ENCODE results near the gene FURIN. TPM values are rescaled to one million over a fixed set of nuclear protein-coding genes. Genes with fewer than 3 reads are reported as not detected.
"Not testable (repeated sequence)": the region's sequence is repeated elsewhere in the genome, so short reads cannot be mapped to it uniquely, and the experiment has no call there.

The FURIN gene
- total RNA-seq, 2 experiments from 2014 or later, result 443 to 448 TPM

DNA sequence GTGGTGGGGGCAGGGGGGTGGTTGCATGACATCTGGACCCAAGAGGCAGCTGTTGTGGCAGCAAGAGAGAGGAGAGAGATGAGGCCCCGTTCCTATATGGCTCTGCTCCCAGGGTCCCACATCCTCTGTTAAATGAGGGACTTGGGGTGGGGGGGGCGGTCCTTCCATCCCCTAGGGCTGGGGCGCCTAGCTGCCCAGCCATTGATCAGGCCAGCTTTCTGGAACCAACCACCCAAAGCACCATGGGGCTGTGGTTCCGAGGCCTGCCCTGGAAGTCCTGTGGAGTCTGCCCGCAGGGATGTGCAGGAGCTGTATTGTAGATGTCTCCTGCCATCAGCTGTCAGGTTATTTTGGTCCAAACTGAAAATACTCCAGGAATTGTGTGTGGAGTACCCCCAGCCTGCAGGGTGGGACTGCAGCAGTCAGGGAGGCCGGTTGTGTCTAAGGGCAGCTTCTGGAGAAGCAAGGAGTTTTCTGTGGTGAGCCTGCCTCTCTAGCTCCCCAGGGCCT, 5.2 kb downstream of the FURIN start:
- Mint-ChIP-seq H3K36me3 (ENCODE audit: low read depth) (peaks cover 78% of the 10 kb centered on the region), H3K27ac (peak overlapping the region; percentile 99), H3K9me3 (no peaks in the 10 kb centered on the region), H3K4me1 (ENCODE audit: low read depth) (peaks cover 44% of the 10 kb centered on the region), H3K27me3 (ENCODE audit: low read depth) (no peaks in the 10 kb centered on the region), H3K4me3 (peak overlapping the region; percentile 94)
- intact Hi-C loops (cut with micrococcal nuclease), result loop anchor here (1.0 to 2.0 kb wide), 6 partner anchors 10 to 187 kb away; partner anchors contain the start of genes BLM and MAN2A2
- no peak for DNase-seq
- CTCF ChIA-PET, result interaction anchor here (0.6 to 2.1 kb wide), 5 partner anchors 12 to 55 kb away, joined by 3 to 13 read pairs (median 3); no protein-coding TSS in a partner anchor

DNA sequence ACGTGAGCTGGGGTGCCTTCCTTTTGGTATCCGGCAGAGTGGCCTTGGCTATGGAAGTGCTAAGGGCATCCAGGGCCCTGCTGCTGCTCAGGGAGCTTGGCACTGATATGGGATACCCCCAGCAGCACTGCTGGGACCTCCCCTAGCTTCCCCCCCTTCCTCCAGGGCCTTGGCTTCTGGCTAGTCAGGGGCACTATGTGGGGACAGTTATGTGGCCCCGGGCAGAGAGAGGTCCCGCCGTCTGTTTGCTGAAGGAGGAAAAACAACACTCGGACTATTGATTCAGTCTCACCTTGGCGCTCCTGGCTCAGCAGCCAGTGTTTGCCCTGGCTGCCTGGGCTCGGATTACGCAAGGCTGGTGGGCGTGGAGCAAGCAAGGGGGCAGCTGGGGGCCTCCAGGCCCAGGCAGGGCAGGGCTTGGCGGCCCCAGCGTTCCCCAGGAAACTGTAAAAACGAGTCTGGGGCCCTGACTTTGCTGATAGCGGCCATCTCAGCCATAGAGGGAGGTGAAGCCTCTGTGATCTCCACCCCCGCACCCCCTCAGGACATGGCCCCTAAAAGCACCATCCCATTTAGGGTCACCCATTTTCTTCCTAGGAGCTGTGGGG, 5.7 kb downstream of the FURIN start:
- peak; percentile 31 for DNase-seq
- peaks cover 78% of the 10 kb centered on the region for H3K36me3 Mint-ChIP-seq (ENCODE audit: low read depth)
- no peaks in the 10 kb centered on the region for H3K27me3 Mint-ChIP-seq (ENCODE audit: low read depth)
- peak overlapping the region; percentile 99 for H3K27ac Mint-ChIP-seq
- no peaks in the 10 kb centered on the region for H3K9me3 Mint-ChIP-seq
- intact Hi-C loops (cut with micrococcal nuclease), result loop anchor here (1.0 to 2.0 kb wide), 6 partner anchors 9 to 188 kb away; partner anchors contain the start of genes BLM and MAN2A2
- H3K4me1 Mint-ChIP-seq (ENCODE audit: low read depth), result peaks cover 39% of the 10 kb centered on the region
- CTCF ChIA-PET, result interaction anchor here (0.8 to 2.1 kb wide), 4 partner anchors 12 to 56 kb away, joined by 3 to 13 read pairs (median 4); no protein-coding TSS in a partner anchor
- peak overlapping the region; percentile 94 for H3K4me3 Mint-ChIP-seq

DNA sequence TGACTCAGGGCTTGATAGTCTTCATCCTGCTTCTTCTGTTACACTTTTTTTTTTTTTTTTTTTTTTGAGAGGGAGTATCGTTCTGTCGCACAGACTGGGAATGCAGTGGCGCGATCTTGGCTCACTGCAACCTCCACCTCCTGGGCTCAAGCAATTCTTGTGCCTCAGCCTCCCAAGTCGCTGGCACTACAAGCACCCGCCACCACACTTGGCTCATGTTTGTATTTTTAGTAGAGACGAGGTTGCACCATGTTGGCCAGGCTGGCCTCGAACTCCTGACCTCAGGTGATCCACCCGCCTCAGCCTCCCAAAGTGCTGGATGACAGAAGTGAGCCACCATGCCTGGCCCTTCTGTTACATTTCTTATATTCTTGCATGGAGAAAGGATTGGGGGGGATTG, 6.6 kb downstream of the FURIN start:
- Mint-ChIP-seq H3K4me1 (ENCODE audit: low read depth) (peaks cover 31% of the 10 kb centered on the region), H3K36me3 (ENCODE audit: low read depth) (peaks cover 83% of the 10 kb centered on the region), H3K4me3 (peak overlapping the region; percentile 48), H3K27ac (peak overlapping the region; percentile 80)
- DNase-seq; H3K27me3 Mint-ChIP-seq (ENCODE audit: low read depth); CTCF ChIA-PET; intact Hi-C loops (cut with micrococcal nuclease); H3K9me3 Mint-ChIP-seq: not testable (repeated sequence)

DNA sequence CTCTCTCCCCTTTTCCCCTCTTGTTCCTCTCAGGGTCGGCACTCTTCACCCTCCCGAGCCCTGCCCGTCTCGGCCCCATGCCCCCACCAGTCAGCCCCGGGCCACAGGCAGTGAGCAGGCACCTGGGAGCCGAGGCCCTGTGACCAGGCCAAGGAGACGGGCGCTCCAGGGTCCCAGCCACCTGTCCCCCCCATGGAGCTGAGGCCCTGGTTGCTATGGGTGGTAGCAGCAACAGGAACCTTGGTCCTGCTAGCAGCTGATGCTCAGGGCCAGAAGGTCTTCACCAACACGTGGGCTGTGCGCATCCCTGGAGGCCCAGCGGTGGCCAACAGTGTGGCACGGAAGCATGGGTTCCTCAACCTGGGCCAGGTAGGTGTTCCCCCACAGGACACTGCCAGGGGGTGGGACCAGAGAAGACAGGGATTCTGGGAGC, 7.2 kb downstream of the FURIN start:
- H3K36me3 Mint-ChIP-seq (ENCODE audit: low read depth), result peaks cover 81% of the 10 kb centered on the region
- intact Hi-C loops (cut with micrococcal nuclease), result no loop called here
- H3K27ac Mint-ChIP-seq, result peak overlapping the region; percentile 80
- peaks cover 26% of the 10 kb centered on the region for H3K4me1 Mint-ChIP-seq (ENCODE audit: low read depth)
- no peaks in the 10 kb centered on the region for H3K27me3 Mint-ChIP-seq (ENCODE audit: low read depth)
- H3K9me3 Mint-ChIP-seq, result no peaks in the 10 kb centered on the region
- H3K4me3 Mint-ChIP-seq, result no peak overlapping the region
- no peak for DNase-seq
- CTCF ChIA-PET, result no interaction called here

DNA sequence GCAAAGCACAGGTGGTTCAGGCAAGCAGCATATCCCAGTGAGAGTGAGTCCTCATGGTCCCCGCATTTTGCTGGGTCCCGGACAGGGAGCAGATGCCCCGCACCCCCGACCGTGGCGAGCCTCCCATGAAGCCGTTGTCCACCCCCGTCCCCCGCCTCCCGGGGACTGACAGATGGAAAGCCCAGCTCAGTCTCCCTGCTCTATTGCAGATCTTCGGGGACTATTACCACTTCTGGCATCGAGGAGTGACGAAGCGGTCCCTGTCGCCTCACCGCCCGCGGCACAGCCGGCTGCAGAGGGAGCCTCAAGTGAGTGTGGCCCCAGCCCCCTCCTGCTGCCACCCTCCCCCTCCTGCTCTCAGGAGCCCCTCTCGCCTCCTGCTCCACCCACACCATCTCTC, 7.7 kb downstream of the FURIN start:
- intact Hi-C loops (cut with micrococcal nuclease), result no loop called here
- CTCF ChIA-PET, result no interaction called here
- Mint-ChIP-seq H3K4me1 (ENCODE audit: low read depth) (peaks cover 26% of the 10 kb centered on the region), H3K27me3 (ENCODE audit: low read depth) (no peaks in the 10 kb centered on the region), H3K27ac (peak overlapping the region; percentile 80), H3K4me3 (no peak overlapping the region), H3K9me3 (no peaks in the 10 kb centered on the region), H3K36me3 (ENCODE audit: low read depth) (peaks cover 80% of the 10 kb centered on the region)
- DNase-seq, result no peak

DNA sequence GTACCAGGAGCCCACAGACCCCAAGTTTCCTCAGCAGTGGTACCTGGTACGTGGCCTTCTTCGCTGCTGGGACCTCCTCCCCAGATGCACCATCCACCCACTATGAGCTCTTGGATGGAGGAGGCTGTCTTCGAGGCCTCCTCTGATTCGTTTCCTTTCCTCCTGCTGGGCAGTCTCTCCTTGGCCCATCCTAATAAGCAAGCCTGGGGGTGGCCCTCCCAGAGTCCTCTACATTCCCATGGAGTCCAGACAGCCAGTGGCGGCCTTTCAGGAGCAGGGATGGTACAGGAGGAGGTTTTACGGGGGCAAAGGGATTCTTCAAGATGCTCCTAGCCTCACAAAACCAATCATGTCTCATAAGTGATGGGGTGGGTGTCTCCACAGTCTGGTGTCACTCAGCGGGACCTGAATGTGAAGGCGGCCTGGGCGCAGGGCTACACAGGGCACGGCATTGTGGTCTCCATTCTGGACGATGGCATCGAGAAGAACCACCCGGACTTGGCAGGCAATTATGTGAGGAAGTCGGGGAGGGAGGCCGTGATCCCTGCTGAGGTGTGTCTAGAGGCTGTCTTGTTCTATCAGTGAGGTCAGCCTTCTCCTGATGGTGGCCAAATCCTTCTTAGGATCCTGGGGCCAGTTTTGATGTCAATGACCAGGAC, 8.3 kb downstream of the FURIN start:
- Mint-ChIP-seq H3K4me3 (no peak overlapping the region), H3K9me3 (no peaks in the 10 kb centered on the region), H3K27me3 (ENCODE audit: low read depth) (no peaks in the 10 kb centered on the region), H3K4me1 (ENCODE audit: low read depth) (peaks cover 26% of the 10 kb centered on the region), H3K36me3 (ENCODE audit: low read depth) (peaks cover 83% of the 10 kb centered on the region), H3K27ac (peak overlapping the region; percentile 80)
- CTCF ChIA-PET, result no interaction called here
- DNase-seq, result no peak
- intact Hi-C loops (cut with micrococcal nuclease), result no loop called here

DNA sequence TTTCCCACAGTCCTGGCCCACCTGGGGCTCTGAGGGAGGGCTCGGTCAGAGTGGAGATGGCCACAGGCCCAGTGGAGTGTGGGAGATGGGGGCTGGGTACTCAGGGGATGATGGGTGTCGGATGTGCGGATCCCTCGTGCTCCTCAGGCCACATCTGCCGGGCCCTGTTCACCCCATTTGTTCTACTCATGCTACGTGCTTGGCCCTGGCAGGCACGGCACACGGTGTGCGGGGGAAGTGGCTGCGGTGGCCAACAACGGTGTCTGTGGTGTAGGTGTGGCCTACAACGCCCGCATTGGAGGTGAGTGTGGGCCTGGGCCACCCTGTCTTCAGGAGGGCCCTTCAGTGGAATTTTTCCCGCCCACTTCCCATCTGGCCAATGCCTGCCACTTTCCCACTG, 8.9 kb downstream of the FURIN start:
- Mint-ChIP-seq H3K27me3 (ENCODE audit: low read depth) (no peaks in the 10 kb centered on the region), H3K27ac (peak overlapping the region; percentile 80), H3K9me3 (no peaks in the 10 kb centered on the region), H3K36me3 (ENCODE audit: low read depth) (peaks cover 82% of the 10 kb centered on the region), H3K4me1 (ENCODE audit: low read depth) (peaks cover 26% of the 10 kb centered on the region), H3K4me3 (no peak overlapping the region)
- intact Hi-C loops (cut with micrococcal nuclease), result no loop called here
- CTCF ChIA-PET, result no interaction called here
- DNase-seq, result no peak

DNA sequence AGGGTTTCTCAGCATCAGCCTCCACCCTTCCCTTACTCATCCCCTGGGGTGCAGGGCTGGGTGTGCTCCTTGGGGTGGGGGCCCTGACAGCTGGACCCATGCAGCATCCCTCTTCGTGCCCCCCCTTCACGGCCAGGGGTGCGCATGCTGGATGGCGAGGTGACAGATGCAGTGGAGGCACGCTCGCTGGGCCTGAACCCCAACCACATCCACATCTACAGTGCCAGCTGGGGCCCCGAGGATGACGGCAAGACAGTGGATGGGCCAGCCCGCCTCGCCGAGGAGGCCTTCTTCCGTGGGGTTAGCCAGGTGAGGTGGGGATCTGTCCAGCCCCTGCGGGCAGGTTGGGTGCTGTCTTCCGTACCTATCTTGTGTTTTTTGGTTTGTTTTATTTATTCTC, 9.6 kb downstream of the FURIN start:
- H3K4me1 Mint-ChIP-seq (ENCODE audit: low read depth), result peaks cover 26% of the 10 kb centered on the region
- no peaks in the 10 kb centered on the region for H3K27me3 Mint-ChIP-seq (ENCODE audit: low read depth)
- DNase-seq, result no peak
- intact Hi-C loops (cut with micrococcal nuclease), result no loop called here
- H3K9me3 Mint-ChIP-seq, result no peaks in the 10 kb centered on the region
- peak overlapping the region; percentile 30 for H3K4me3 Mint-ChIP-seq
- CTCF ChIA-PET, result no interaction called here
- H3K27ac Mint-ChIP-seq, result peak overlapping the region; percentile 80
- H3K36me3 Mint-ChIP-seq (ENCODE audit: low read depth), result peaks cover 77% of the 10 kb centered on the region

DNA sequence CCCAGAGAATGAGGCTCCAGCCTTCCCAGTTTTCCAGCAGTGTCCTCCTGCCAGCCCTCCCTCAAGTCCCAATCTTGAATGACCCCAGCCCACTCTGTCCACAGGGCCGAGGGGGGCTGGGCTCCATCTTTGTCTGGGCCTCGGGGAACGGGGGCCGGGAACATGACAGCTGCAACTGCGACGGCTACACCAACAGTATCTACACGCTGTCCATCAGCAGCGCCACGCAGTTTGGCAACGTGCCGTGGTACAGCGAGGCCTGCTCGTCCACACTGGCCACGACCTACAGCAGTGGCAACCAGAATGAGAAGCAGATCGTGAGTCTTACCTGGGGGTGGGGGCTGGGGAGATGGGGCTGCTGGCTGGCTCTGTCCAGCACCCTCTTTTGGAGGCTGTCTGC, 10.3 kb downstream of the FURIN start:
- H3K27me3 Mint-ChIP-seq (ENCODE audit: low read depth), result no peaks in the 10 kb centered on the region

DNA sequence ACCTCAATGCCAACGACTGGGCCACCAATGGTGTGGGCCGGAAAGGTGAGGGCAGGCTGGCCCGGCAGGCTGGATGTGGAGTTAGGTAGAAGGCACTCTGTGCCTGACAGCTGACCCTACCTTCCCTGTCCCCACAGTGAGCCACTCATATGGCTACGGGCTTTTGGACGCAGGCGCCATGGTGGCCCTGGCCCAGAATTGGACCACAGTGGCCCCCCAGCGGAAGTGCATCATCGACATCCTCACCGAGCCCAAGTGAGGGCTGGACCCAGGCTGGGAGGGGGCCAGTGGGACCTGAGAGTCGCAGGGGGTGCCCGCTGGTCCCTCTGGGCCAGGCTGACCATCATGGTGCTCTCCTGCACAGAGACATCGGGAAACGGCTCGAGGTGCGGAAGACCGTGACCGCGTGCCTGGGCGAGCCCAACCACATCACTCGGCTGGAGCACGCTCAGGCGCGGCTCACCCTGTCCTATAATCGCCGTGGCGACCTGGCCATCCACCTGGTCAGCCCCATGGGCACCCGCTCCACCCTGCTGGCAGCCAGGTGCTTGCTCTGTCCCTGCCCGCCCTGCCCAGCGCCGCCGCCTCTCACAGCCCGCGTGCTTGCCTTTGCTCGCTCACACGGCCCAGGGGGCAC, 11.5 kb downstream of the FURIN start:
- Mint-ChIP-seq H3K4me1 (ENCODE audit: low read depth) (peaks cover 24% of the 10 kb centered on the region), H3K4me3 (no peak overlapping the region), H3K36me3 (ENCODE audit: low read depth) (peaks cover 60% of the 10 kb centered on the region), H3K27me3 (ENCODE audit: low read depth) (peaks cover under 1% of the 10 kb centered on the region), H3K27ac (peak overlapping the region; percentile 36), H3K9me3 (no peaks in the 10 kb centered on the region)
- CTCF ChIA-PET, result no interaction called here
- DNase-seq, result no peak
- intact Hi-C loops (cut with micrococcal nuclease), result no loop called here

More for the DNA sequence above, 10.3 kb downstream of the FURIN start:
- H3K36me3 Mint-ChIP-seq (ENCODE audit: low read depth), result peaks cover 71% of the 10 kb centered on the region
- CTCF ChIA-PET, result no interaction called here
- H3K27ac Mint-ChIP-seq, result no peak overlapping the region
- no peaks in the 10 kb centered on the region for H3K9me3 Mint-ChIP-seq
- intact Hi-C loops (cut with micrococcal nuclease), result no loop called here
- no peak overlapping the region for H3K4me3 Mint-ChIP-seq
- H3K4me1 Mint-ChIP-seq (ENCODE audit: low read depth), result peaks cover 29% of the 10 kb centered on the region
- DNase-seq, result no peak

DNA sequence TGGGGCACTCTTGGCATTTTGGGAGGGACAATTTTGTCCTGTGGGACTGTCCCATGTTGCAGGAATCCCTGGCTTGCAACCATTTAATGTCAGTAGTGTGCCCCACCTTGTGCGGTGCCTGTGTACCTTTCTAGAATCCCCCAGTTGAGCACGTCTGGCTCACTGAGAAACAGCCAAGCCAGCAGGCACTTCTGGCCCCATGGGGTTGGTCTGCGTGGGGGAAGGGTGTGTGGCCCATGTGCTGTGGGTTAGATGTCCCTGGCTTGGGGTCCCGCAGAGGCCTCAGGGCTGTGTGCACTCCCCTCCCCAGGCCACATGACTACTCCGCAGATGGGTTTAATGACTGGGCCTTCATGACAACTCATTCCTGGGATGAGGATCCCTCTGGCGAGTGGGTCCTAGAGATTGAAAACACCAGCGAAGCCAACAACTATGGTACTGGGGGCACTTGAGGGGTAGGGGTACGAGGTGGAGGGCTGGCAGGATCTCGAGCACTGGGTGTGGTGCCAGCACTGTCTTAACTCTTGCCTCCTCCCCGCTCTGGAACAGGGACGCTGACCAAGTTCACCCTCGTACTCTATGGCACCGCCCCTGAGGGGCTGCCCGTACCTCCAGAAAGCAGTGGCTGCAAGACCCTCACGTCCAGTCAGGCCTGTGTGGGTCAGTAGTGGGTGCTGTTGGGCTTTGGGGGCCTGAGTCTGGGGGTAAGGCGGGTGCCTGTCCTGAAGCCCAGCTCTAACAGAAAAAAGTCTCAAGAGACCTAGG, 12.2 kb downstream of the FURIN start:
- intact Hi-C loops (cut with micrococcal nuclease), result no loop called here
- H3K36me3 Mint-ChIP-seq (ENCODE audit: low read depth), result peaks cover 54% of the 10 kb centered on the region
- H3K27me3 Mint-ChIP-seq (ENCODE audit: low read depth), result peaks cover 3% of the 10 kb centered on the region
- no peak overlapping the region for H3K4me3 Mint-ChIP-seq
- peaks cover 27% of the 10 kb centered on the region for H3K4me1 Mint-ChIP-seq (ENCODE audit: low read depth)
- DNase-seq, result no peak
- H3K9me3 Mint-ChIP-seq, result no peaks in the 10 kb centered on the region
- peak overlapping the region; percentile 30 for H3K27ac Mint-ChIP-seq
- CTCF ChIA-PET, result no interaction called here

All from activated naive CD4-positive, alpha-beta T cell treated with anti-CD3 and anti-CD28 coated beads for 36 hours (primary cell).